HCT116 (cell line): ENCODE results near the gene HS6ST3. TPM values are rescaled to one million over a fixed set of nuclear protein-coding genes. Genes with fewer than 3 reads are reported as not detected.

Source experiments
- ATAC-seq: fragments of 200-7000 bp; cut with Tn5 transposase; 2 replicates; pipeline ENCODE4 v1.9.1; 2020; ENCODE audit warnings: mild to moderate bottlenecking, moderate library complexity
- BruUV-seq: library from RNA; stranded (reverse); fragments of 400-500 nt; replicated peaks from 2 replicates; lab custom pipeline; 2021; lab: Mats Ljungman, UMichigan
- CTCF ChIA-PET: fragments of 300-600 bp; sonication (Branson Sonifier 250); formaldehyde crosslinking; loops from one replicate; lab custom pipeline; 2021; ENCODE audit warnings: antibody characterized with exemption; lab: Charles Lee
- POLR2A ChIA-PET: fragments of 300-600, 350-600 bp; sonication (Branson Sonifier 250); formaldehyde crosslinking; loops from one replicate; lab custom pipeline; 2021; ENCODE audit warnings: antibody characterized with exemption; lab: Charles Lee
- RAD21 ChIA-PET, 2 experiments: fragments of 300-600 bp; sonication (Branson Sonifier 250); formaldehyde crosslinking; loops; one replicate each; lab custom pipeline; 2023; ENCODE audit warnings: low total read pairs in 2 of 2; ENCODE audit not compliant: uncharacterized antibody in 2 of 2, unreplicated experiment in 2 of 2, low non-redundant PET in 1 of 2; lab: Charles Lee
- DNase-seq: peaks from one replicate; pipeline ENCODE4 v3.0.0-alpha.2; 2010; ENCODE audit warnings: low read depth, low spot score
- H2AFZ ChIP-seq: fragments of 200-600 bp; shearing (Covaris generic), sonication (generic); 2 replicates; pipeline ENCODE4 v1.6.1; 2017; ENCODE audit warnings: low read depth, mixed run types, mixed read lengths, antibody characterized with exemption, low read length; ENCODE audit not compliant: poor library complexity, severe bottlenecking
- H3K27ac ChIP-seq: 2 replicates; pipeline ENCODE4 v1.5.1; 2012; ENCODE audit warnings: low read depth, low read length
- H3K27me3 ChIP-seq: fragments of 200-600 bp; sonication (generic); 2 replicates; pipeline ENCODE4 v1.6.1; 2016; ENCODE audit warnings: mixed run types, low read length, mixed read lengths; ENCODE audit not compliant: insufficient read depth
- H3K36me3 ChIP-seq, 2 experiments: fragments of 200-500 bp in 1 of 2; fragments of 200-600 bp in 1 of 2; sonication (Bioruptor generic) in 1 of 2; sonication (generic) in 1 of 2; 2 replicates each; pipeline versions ENCODE4 v1.5.1 to v1.6.1; 2014 to 2016; ENCODE audit warnings: low read length in 2 of 2, inconsistent platforms in 1 of 2, mixed read lengths in 1 of 2, mixed run types in 1 of 2; ENCODE audit not compliant: insufficient read depth in 2 of 2, control insufficient read depth in 1 of 2
- H3K4me1 ChIP-seq, 2 experiments: fragments of 200-600 bp in 1 of 2; sonication (generic) in 1 of 2; 2 replicates each; pipeline versions ENCODE4 v1.5.1 to v1.6.1; 2012 to 2017; ENCODE audit warnings: low read length in 2 of 2, inconsistent platforms in 1 of 2, mild to moderate bottlenecking in 1 of 2, mixed read lengths in 1 of 2, mixed run types in 1 of 2, moderate library complexity in 1 of 2; ENCODE audit not compliant: insufficient read depth in 2 of 2, control insufficient read depth in 1 of 2
- H3K4me2 ChIP-seq: fragments of 200-600 bp; sonication (generic); 2 replicates; pipeline ENCODE4 v1.6.1; 2017; ENCODE audit warnings: mixed run types, low read length, mixed read lengths
- H3K4me3 ChIP-seq, 2 experiments: fragments of 200-600 bp in 1 of 2; sonication (generic) in 1 of 2; replicated peaks in 1 of 2; 2 replicates each; pipeline ENCODE4 v1.5.1; 2011 to 2016; ENCODE audit warnings: low read length in 2 of 2, control low read depth in 1 of 2, low read depth in 1 of 2, mild to moderate bottlenecking in 1 of 2, mixed read lengths in 1 of 2, mixed run types in 1 of 2
- H3K79me2 ChIP-seq: fragments of 200-600 bp; sonication (generic); 2 replicates; pipeline ENCODE4 v1.6.1; 2017; ENCODE audit warnings: mild to moderate bottlenecking, mixed run types, low read length, moderate library complexity, mixed read lengths; ENCODE audit not compliant: insufficient read depth
- H3K9ac ChIP-seq: fragments of 200-600 bp; sonication (generic); 2 replicates; pipeline ENCODE4 v1.6.1; 2016; ENCODE audit warnings: low read length, mixed read lengths
- H3K9me2 ChIP-seq: fragments of 200-600 bp; sonication (generic), shearing (Covaris generic); 2 replicates; pipeline ENCODE4 v1.6.1; 2017; ENCODE audit warnings: mixed run types, mild to moderate bottlenecking, moderate library complexity; ENCODE audit not compliant: insufficient read depth
- H3K9me3 ChIP-seq, 2 experiments: fragments of 200-500 bp in 1 of 2; fragments of 200-600 bp in 1 of 2; sonication (Bioruptor generic) in 1 of 2; sonication (generic) in 1 of 2; 2 replicates each; pipeline ENCODE4 v1.6.1; 2014 to 2017; ENCODE audit warnings: low read length in 2 of 2, mixed read lengths in 2 of 2, inconsistent platforms in 1 of 2, low read depth in 1 of 2, mild to moderate bottlenecking in 1 of 2, mixed run types in 1 of 2, moderate library complexity in 1 of 2; ENCODE audit not compliant: control insufficient read depth in 1 of 2, insufficient read depth in 1 of 2
- H4K20me1 ChIP-seq: fragments of 200-600 bp; sonication (generic), shearing (Covaris generic); 2 replicates; pipeline ENCODE4 v1.6.1; 2017; ENCODE audit warnings: mixed run types, mild to moderate bottlenecking, moderate library complexity; ENCODE audit not compliant: insufficient read depth
- CBX3 ChIP-seq: IDR thresholded peaks from 2 replicates; pipeline ENCODE4 v1.6.1; 2012; ENCODE audit warnings: low read depth
- CEBPB ChIP-seq: IDR thresholded peaks from 2 replicates; pipeline ENCODE4 v1.6.1; 2012; ENCODE audit warnings: low read depth
- EGR1 ChIP-seq: IDR thresholded peaks from 2 replicates; pipeline ENCODE4 v1.6.1; 2012; ENCODE audit warnings: low read depth
- ELF1 ChIP-seq: IDR thresholded peaks from 2 replicates; pipeline ENCODE4 v1.6.1; 2012; ENCODE audit warnings: low read depth, borderline replicate concordance
- EZH2 ChIP-seq: fragments of 200-600 bp; sonication (generic); IDR thresholded peaks from 2 replicates; pipeline ENCODE4 v1.6.1; 2017; ENCODE audit warnings: antibody characterized with exemption, mixed run types
- EZH2phosphoT487 ChIP-seq: fragments of 200-600 bp; IDR thresholded peaks from 2 replicates; pipeline ENCODE4 v1.6.1; 2018; ENCODE audit warnings: antibody characterized with exemption, borderline replicate concordance
- FOSL1 ChIP-seq: IDR thresholded peaks from 2 replicates; pipeline ENCODE4 v1.6.1; 2012; ENCODE audit warnings: low read depth
- JUND ChIP-seq: IDR thresholded peaks from 2 replicates; pipeline ENCODE4 v1.6.1; 2012
- POLR2A ChIP-seq: IDR thresholded peaks from 2 replicates; pipeline ENCODE4 v1.7.0; 2011; ENCODE audit warnings: borderline replicate concordance; ENCODE audit not compliant: insufficient read depth, insufficient read length; ENCODE audit errors: extremely low read depth
- POLR2AphosphoS5 ChIP-seq: IDR thresholded peaks from 2 replicates; pipeline ENCODE4 v1.6.1; 2011; ENCODE audit warnings: mild to moderate bottlenecking, low read depth, low read length, moderate library complexity
- RAD21 ChIP-seq: IDR thresholded peaks from 2 replicates; pipeline ENCODE4 v1.6.1; 2012; ENCODE audit warnings: low read depth, mild to moderate bottlenecking
- SIN3A ChIP-seq: IDR thresholded peaks from 2 replicates; pipeline ENCODE4 v1.6.1; 2012; ENCODE audit warnings: low read depth
- SP1 ChIP-seq: IDR thresholded peaks from 2 replicates; pipeline ENCODE4 v1.6.1; 2012; ENCODE audit warnings: low read depth
- SRF ChIP-seq: IDR thresholded peaks from 2 replicates; pipeline ENCODE4 v1.6.1; 2012; ENCODE audit warnings: low read depth
- TCF7L2 ChIP-seq: IDR thresholded peaks from 2 replicates; pipeline ENCODE4 v1.7.0; 2011; ENCODE audit warnings: borderline replicate concordance, inconsistent platforms; ENCODE audit not compliant: insufficient read depth, insufficient read length; ENCODE audit errors: extremely low read depth
- YY1 ChIP-seq: IDR thresholded peaks from 2 replicates; pipeline ENCODE4 v1.6.1; 2011; ENCODE audit warnings: low read length, low read depth, moderate library complexity, mild to moderate bottlenecking; ENCODE audit not compliant: insufficient replicate concordance; ENCODE audit errors: extremely low read depth
- ZFX ChIP-seq: fragments of 450-650 bp; IDR thresholded peaks from 2 replicates; pipeline ENCODE4 v1.6.1; 2017
- intact Hi-C: fragments of 100-400 bp; cut with micrococcal nuclease; formaldehyde crosslinking; loops from 2 replicates; pipeline ENCODE4 v1.10.0; 2022
- total RNA-seq: library from RNA; stranded (reverse); gene quantifications from one replicate; pipeline ENCODE4 v1.2.1, GENCODE V29; 2021; ENCODE audit not compliant: unreplicated experiment
- TF ChIP-seq, protein P1 (sequence below): IDR thresholded peaks from 2 replicates; pipeline ENCODE4 v1.6.1; 2012
- TF ChIP-seq, protein P2 (sequence below): IDR thresholded peaks from 2 replicates; pipeline ENCODE4 v1.6.1; 2012; ENCODE audit warnings: low read depth
- TF ChIP-seq, protein P3 (sequence below): IDR thresholded peaks from 2 replicates; pipeline ENCODE4 v1.6.1; 2011; ENCODE audit warnings: mild to moderate bottlenecking, low read length, moderate library complexity; ENCODE audit not compliant: insufficient replicate concordance; ENCODE audit errors: extremely low read depth

Gene HS6ST3
- total RNA-seq, 1 experiment from 2014 or later: 0.10 TPM

DNA sequence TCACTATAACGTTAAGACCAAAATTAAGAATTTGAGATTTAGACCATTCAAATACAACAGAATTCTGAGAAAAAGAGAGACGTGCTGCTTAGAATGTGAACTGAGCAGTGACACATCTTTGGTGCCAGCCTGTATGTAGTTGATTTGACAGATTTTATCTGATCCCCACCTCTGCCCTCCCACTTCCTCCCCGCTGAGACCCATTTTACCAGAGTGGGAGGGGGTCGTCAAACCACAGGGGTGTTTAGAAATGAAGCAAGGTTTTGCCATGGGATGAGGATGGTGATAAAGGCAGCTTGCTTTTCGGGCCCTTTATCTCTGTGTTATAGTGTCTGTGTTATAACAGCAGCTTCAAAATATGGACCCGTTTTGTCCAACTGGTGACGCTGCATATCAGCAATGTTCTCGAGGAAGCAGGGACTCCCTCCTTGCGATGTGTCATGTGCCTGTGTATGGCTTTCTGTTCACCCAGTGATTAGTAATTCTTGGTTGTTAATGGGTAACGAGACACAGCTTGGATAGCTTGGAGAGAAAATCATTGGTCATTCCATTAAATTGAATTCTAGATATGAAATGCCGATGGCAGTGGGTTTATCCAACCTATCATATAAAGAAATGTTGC is 125.0 kb downstream of the HS6ST3 start:
- Histone ChIP-seq H3K9ac (no peak overlapping the region), H3K27ac (no peak overlapping the region), H3K36me3 (no peaks in the 10 kb centered on the region), H3K9me3 (no peaks in the 10 kb centered on the region), H3K4me1 (no peaks in the 10 kb centered on the region)
- ChIA-PET RAD21 (no interaction called here), POLR2A (no interaction called here)
- intact Hi-C loops: loop anchor here (10.0 kb wide), 1 partner anchor 590 kb away; no protein-coding TSS in a partner anchor
- no TSS peak for BruUV-seq
- TF ChIP-seq CEBPB (no peak), EZH2phosphoT487 (no peak), ZFX (no peak), EGR1 (no peak), JUND (no peak), SRF (no peak), FOSL1 (no peak), CBX3 (no peak), EZH2 (no peak), YY1 (no peak), ELF1 (no peak), TCF7L2 (no peak), RAD21 (no peak), POLR2AphosphoS5 (no peak), POLR2A (no peak), SP1 (no peak), SIN3A (no peak)
- TF ChIP-seq, protein P1, sequence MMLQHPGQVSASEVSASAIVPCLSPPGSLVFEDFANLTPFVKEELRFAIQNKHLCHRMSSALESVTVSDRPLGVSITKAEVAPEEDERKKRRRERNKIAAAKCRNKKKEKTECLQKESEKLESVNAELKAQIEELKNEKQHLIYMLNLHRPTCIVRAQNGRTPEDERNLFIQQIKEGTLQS: no peak
- TF ChIP-seq, protein P2, sequence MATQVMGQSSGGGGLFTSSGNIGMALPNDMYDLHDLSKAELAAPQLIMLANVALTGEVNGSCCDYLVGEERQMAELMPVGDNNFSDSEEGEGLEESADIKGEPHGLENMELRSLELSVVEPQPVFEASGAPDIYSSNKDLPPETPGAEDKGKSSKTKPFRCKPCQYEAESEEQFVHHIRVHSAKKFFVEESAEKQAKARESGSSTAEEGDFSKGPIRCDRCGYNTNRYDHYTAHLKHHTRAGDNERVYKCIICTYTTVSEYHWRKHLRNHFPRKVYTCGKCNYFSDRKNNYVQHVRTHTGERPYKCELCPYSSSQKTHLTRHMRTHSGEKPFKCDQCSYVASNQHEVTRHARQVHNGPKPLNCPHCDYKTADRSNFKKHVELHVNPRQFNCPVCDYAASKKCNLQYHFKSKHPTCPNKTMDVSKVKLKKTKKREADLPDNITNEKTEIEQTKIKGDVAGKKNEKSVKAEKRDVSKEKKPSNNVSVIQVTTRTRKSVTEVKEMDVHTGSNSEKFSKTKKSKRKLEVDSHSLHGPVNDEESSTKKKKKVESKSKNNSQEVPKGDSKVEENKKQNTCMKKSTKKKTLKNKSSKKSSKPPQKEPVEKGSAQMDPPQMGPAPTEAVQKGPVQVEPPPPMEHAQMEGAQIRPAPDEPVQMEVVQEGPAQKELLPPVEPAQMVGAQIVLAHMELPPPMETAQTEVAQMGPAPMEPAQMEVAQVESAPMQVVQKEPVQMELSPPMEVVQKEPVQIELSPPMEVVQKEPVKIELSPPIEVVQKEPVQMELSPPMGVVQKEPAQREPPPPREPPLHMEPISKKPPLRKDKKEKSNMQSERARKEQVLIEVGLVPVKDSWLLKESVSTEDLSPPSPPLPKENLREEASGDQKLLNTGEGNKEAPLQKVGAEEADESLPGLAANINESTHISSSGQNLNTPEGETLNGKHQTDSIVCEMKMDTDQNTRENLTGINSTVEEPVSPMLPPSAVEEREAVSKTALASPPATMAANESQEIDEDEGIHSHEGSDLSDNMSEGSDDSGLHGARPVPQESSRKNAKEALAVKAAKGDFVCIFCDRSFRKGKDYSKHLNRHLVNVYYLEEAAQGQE: no peak
- TF ChIP-seq, protein P3, sequence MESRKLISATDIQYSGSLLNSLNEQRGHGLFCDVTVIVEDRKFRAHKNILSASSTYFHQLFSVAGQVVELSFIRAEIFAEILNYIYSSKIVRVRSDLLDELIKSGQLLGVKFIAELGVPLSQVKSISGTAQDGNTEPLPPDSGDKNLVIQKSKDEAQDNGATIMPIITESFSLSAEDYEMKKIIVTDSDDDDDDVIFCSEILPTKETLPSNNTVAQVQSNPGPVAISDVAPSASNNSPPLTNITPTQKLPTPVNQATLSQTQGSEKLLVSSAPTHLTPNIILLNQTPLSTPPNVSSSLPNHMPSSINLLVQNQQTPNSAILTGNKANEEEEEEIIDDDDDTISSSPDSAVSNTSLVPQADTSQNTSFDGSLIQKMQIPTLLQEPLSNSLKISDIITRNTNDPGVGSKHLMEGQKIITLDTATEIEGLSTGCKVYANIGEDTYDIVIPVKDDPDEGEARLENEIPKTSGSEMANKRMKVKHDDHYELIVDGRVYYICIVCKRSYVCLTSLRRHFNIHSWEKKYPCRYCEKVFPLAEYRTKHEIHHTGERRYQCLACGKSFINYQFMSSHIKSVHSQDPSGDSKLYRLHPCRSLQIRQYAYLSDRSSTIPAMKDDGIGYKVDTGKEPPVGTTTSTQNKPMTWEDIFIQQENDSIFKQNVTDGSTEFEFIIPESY: no peak
- TF ChIP-seq, all 23 proteins: peak for 0
- CTCF ChIA-PET: interaction anchor here (1.2 kb wide), 1 partner anchor 14 kb away, joined by 6 read pairs; no protein-coding TSS in a partner anchor
- no peak overlapping the region for H2AFZ ChIP-seq
- no peaks in the 10 kb centered on the region for H3K79me2 ChIP-seq
- ATAC-seq: no peak
- no peak overlapping the region for H3K4me2 ChIP-seq
- H3K9me2 ChIP-seq: no peaks in the 10 kb centered on the region
- no peak overlapping the region for H3K4me3 ChIP-seq
- no peak for DNase-seq
- H4K20me1 ChIP-seq: no peaks in the 10 kb centered on the region
- H3K27me3 ChIP-seq: peaks cover 6% of the 10 kb centered on the region
